HepG2 (cell line): ENCODE data around the gene DNM3. TPM values are rescaled to one million over a fixed set of nuclear protein-coding genes. Genes with fewer than 3 reads are reported as not detected.

Experiments used
- ATAC-seq: fragments of 200-7000 bp; cut with Tn5 transposase; 3 replicates; pipeline ENCODE4 v1.9.1; 2020; ENCODE audit warnings: mild to moderate bottlenecking, moderate library complexity
- BruUV-seq: library from RNA; stranded (reverse); fragments of 400-500 nt; replicated peaks from 2 replicates; lab custom pipeline; 2021; lab: Mats Ljungman, UMichigan
- CTCF ChIA-PET: fragments of 300-600 bp; formaldehyde crosslinking; extraction: SDS; loops from one replicate; lab custom pipeline; 2021; ENCODE audit warnings: low total read pairs, inconsistent platforms, low intra/inter-chr PET ratio; lab: Yijun Ruan, JAX
- POLR2A ChIA-PET: fragments of 350-600 bp; sonication (Branson Sonifier 250); formaldehyde crosslinking; loops from one replicate; lab custom pipeline; 2020; ENCODE audit warnings: antibody characterized with exemption, inconsistent platforms; lab: Yijun Ruan, JAX
- DNase-seq: peaks from one replicate; pipeline ENCODE4 v3.0.0-alpha.2; 2015; ENCODE audit warnings: low spot score
- FAIRE-seq: peaks from 3 replicates; lab custom pipeline; 2011; peaks lifted over from hg19 to GRCh38; lab: Jason Lieb, UNC
- H2AFZ ChIP-seq: one replicate; pipeline ENCODE4 v1.6.1; 2011; ENCODE audit warnings: low read length, inconsistent platforms
- H3K27ac ChIP-seq: fragments of 300-600 bp; 3 replicates; pipeline ENCODE4 v1.8.0; 2011; ENCODE audit warnings: mixed run types, mild to moderate bottlenecking, mixed read lengths, low read length, inconsistent platforms; ENCODE audit not compliant: insufficient read depth; ENCODE audit errors: extremely low read length
- H3K27me3 ChIP-seq, 2 experiments: fragments of 200-600 bp in 1 of 2; 2 replicates in 1 of 2; 3 replicates in 1 of 2; pipeline versions ENCODE4 v1.6.0 to v1.8.0; 2011; ENCODE audit warnings: low read length in 2 of 2, mild to moderate bottlenecking in 2 of 2, moderate library complexity in 2 of 2, inconsistent platforms in 1 of 2; ENCODE audit not compliant: insufficient read depth in 2 of 2, control insufficient read depth in 1 of 2
- H3K36me3 ChIP-seq, 2 experiments: fragments of 200-600 bp in 1 of 2; replicated peaks in 1 of 2; 2 replicates in 1 of 2; 3 replicates in 1 of 2; pipeline versions ENCODE4 v1.5.1 to v1.8.0; 2011; ENCODE audit warnings: low read length in 2 of 2, inconsistent platforms in 1 of 2; ENCODE audit not compliant: insufficient read depth in 2 of 2, control insufficient read depth in 1 of 2
- H3K4me1 ChIP-seq: 2 replicates; pipeline ENCODE4 v1.5.1; 2012; ENCODE audit warnings: low read length, inconsistent platforms; ENCODE audit not compliant: insufficient read depth
- H3K4me2 ChIP-seq: 2 replicates; pipeline ENCODE4 v1.6.0; 2011; ENCODE audit warnings: low read depth, low read length, inconsistent platforms
- H3K4me3 ChIP-seq, 3 experiments: fragments of 200-600 bp in 1 of 3; sonication (generic), shearing (Covaris generic) in 1 of 3; replicated peaks in 1 of 3; 2 replicates each; pipeline ENCODE4 v1.5.1; 2011 to 2016; ENCODE audit warnings: low read length in 3 of 3, inconsistent platforms in 2 of 3, low read depth in 2 of 3, mild to moderate bottlenecking in 2 of 3, control low read depth in 1 of 3, mixed read lengths in 1 of 3; ENCODE audit not compliant: insufficient read depth in 1 of 3
- H3K79me2 ChIP-seq: one replicate; pipeline ENCODE4 v1.6.1; 2011; ENCODE audit warnings: low read length, inconsistent platforms; ENCODE audit not compliant: insufficient read depth
- H3K9ac ChIP-seq: 2 replicates; pipeline ENCODE4 v1.6.0; 2011; ENCODE audit warnings: mild to moderate bottlenecking, low read depth, low read length, inconsistent platforms; ENCODE audit not compliant: insufficient read depth
- H3K9me3 ChIP-seq: 2 replicates; pipeline ENCODE4 v1.5.1; 2012; ENCODE audit warnings: mild to moderate bottlenecking, low read length
- H4K20me1 ChIP-seq: 2 replicates; pipeline ENCODE4 v1.6.0; 2011; ENCODE audit warnings: inconsistent platforms, mild to moderate bottlenecking, low read length, moderate library complexity; ENCODE audit not compliant: insufficient read depth
- CREB1 ChIP-seq, 2 experiments: fragments of 450-650 bp in 1 of 2; IDR thresholded peaks; 2 replicates each; pipeline ENCODE4 v1.6.1; 2016 to 2017; ENCODE audit warnings: control low read depth in 1 of 2, mild to moderate bottlenecking in 1 of 2, missing compliant biosample characterization in 1 of 2, missing genetic modification characterization in 1 of 2
- MZF1 ChIP-seq: sonication (generic); formaldehyde crosslinking; IDR thresholded peaks from 2 replicates; pipeline ENCODE4 v1.8.1; 2023; ENCODE audit warnings: mild to moderate bottlenecking, missing genetic modification reagents, borderline replicate concordance
- PHF20 ChIP-seq: sonication (generic); formaldehyde crosslinking; IDR thresholded peaks from 2 replicates; pipeline ENCODE4 v1.5.0; 2020; ENCODE audit warnings: mild to moderate bottlenecking, missing genetic modification reagents
- POGZ ChIP-seq: sonication (generic); formaldehyde crosslinking; IDR thresholded peaks from 2 replicates; pipeline ENCODE4 v1.4.0; 2020; ENCODE audit warnings: mild to moderate bottlenecking, missing genetic modification reagents
- RARA ChIP-seq: IDR thresholded peaks from 2 replicates; pipeline ENCODE4 v1.6.1; 2016; ENCODE audit warnings: missing genetic modification reagents, missing compliant biosample characterization
- RBM39 ChIP-seq: fragments of 200-400 bp; formaldehyde crosslinking; IDR thresholded peaks from one replicate; pipeline ENCODE4 v1.6.1; 2018; ENCODE audit warnings: antibody characterized with exemption, mild to moderate bottlenecking, low read depth, low read length; ENCODE audit not compliant: poor library complexity, severe bottlenecking
- ZGPAT ChIP-seq: IDR thresholded peaks from 2 replicates; pipeline ENCODE4 v1.6.1; 2016; ENCODE audit warnings: mild to moderate bottlenecking
- ZNF292 ChIP-seq: sonication (generic); formaldehyde crosslinking; IDR thresholded peaks from 2 replicates; pipeline ENCODE4 v1.8.1; 2022; ENCODE audit warnings: mild to moderate bottlenecking, low read depth, missing genetic modification reagents, borderline replicate concordance
- ZNF569 ChIP-seq: sonication (generic); formaldehyde crosslinking; IDR thresholded peaks from 2 replicates; pipeline ENCODE4 v1.5.0; 2020; ENCODE audit warnings: mild to moderate bottlenecking, missing genetic modification reagents, moderate library complexity, borderline replicate concordance
- ZNF773 ChIP-seq: sonication (generic); formaldehyde crosslinking; IDR thresholded peaks from 2 replicates; pipeline ENCODE4 v1.4.0; 2020; ENCODE audit warnings: missing genetic modification reagents, borderline replicate concordance
- WGBS: methylation state at CpG from one replicate; pipeline ENCODE4 v1.1.6; 2017; ENCODE audit warnings: low lambda C conversion rate; 5-methylcytosine and 5-hydroxymethylcytosine counted together
- in situ Hi-C: cut with HindIII; loops from 2 replicates; pipeline ENCODE4 v1.10.0; 2017; ENCODE audit warnings: low pct_unique_long_range_greater_than_20kb; ENCODE audit not compliant: extremely low pct_ligation_motif_present
- intact Hi-C: fragments of 100-400 bp; cut with micrococcal nuclease; formaldehyde crosslinking; loops from one replicate; pipeline ENCODE4 v1.10.0; 2022; ENCODE audit not compliant: unreplicated experiment
- polyA plus RNA-seq, 8 experiments: library from polyadenylated mRNA; depleted of rRNA in 3 of 8; stranded (reverse) in 7 of 8; unstranded in 1 of 8; fragments of >200 nt; fragmentation: Illumina TruSeq in 4 of 8; extraction: Trizol in 4 of 8; gene quantifications; 2 replicates each; pipeline versions ENCODE4 v1.2.1 to v1.2.3, GENCODE V29; 2011 to 2016; ENCODE audit warnings: low read depth in 4 of 8, missing spikeins in 1 of 8, mixed read lengths in 1 of 8; ENCODE audit not compliant: insufficient read depth in 1 of 8
- total RNA-seq, 5 experiments: library from RNA; depleted of rRNA; stranded (reverse); fragments of >200 nt; fragmentation: Illumina TruSeq; extraction: Trizol; gene quantifications; 2 replicates each; pipeline ENCODE4 v1.2.3, GENCODE V29; 2016; ENCODE audit warnings: low read depth in 1 of 5
- TF ChIP-seq, protein P1 (sequence below): sonication (generic); formaldehyde crosslinking; IDR thresholded peaks from 2 replicates; pipeline ENCODE4 v1.4.0; 2020; ENCODE audit warnings: missing genetic modification reagents, mild to moderate bottlenecking, borderline replicate concordance
- TF ChIP-seq, protein P2 (sequence below): sonication (generic); formaldehyde crosslinking; IDR thresholded peaks from 2 replicates; pipeline ENCODE4 v1.8.0; 2022; ENCODE audit warnings: mild to moderate bottlenecking, missing genetic modification reagents; ENCODE audit not compliant: insufficient replicate concordance
- TF ChIP-seq, protein P3 (sequence below): sonication (generic); formaldehyde crosslinking; conservative IDR thresholded peaks from 2 replicates; pipeline ENCODE4 v1.4.0; 2020; ENCODE audit warnings: missing genetic modification reagents

Gene DNM3
- total and polyA plus RNA-seq, 2 of the 13 experiments (the other 11 are each of a cell fraction or from before 2014, with no cell fraction given), result 0.05 TPM; not detected in 1

GRCh38 chr1:172122381-172122780 lies 281.1 kb downstream of the DNM3 start:
- H3K9me3 ChIP-seq, result no peaks in the 10 kb centered on the region
- POLR2A ChIA-PET, result no interaction called here
- no peaks in the 10 kb centered on the region for H3K27me3 ChIP-seq
- H3K4me1 ChIP-seq, result no peaks in the 10 kb centered on the region
- no peak overlapping the region for H3K27ac ChIP-seq
- no peaks in the 10 kb centered on the region for H3K36me3 ChIP-seq
- DNase-seq (no peak), ATAC-seq (no peak), FAIRE-seq (no peak)
- H4K20me1 ChIP-seq, result no peaks in the 10 kb centered on the region
- no peak overlapping the region for H3K4me2 ChIP-seq
- intact Hi-C loops, result no loop called here
- no peak overlapping the region for H3K4me3 ChIP-seq
- in situ Hi-C loops, result no loop called here
- H3K79me2 ChIP-seq, result no peaks in the 10 kb centered on the region
- H2AFZ ChIP-seq, result no peak overlapping the region
- 37% methylated on average over 3 of the region's 3 CpGs for whole genome bisulfite sequencing
- no TSS peak for BruUV-seq
- CTCF ChIA-PET, result no interaction called here
- no peak overlapping the region for H3K9ac ChIP-seq
- no peak for TF ChIP-seq ZGPAT (CRISPR knock-in tag)
- no peak for TF ChIP-seq ZNF773
- no peak for TF ChIP-seq CREB1 (IDR thresholded peaks at IDR 0.05)
- no peak for TF ChIP-seq CREB1 (CRISPR knock-in tag; IDR thresholded peaks at IDR 0.05)
- TF ChIP-seq ZNF569 (CRISPR knock-in tag), result no peak
- no peak for TF ChIP-seq RBM39
- TF ChIP-seq, protein P1, sequence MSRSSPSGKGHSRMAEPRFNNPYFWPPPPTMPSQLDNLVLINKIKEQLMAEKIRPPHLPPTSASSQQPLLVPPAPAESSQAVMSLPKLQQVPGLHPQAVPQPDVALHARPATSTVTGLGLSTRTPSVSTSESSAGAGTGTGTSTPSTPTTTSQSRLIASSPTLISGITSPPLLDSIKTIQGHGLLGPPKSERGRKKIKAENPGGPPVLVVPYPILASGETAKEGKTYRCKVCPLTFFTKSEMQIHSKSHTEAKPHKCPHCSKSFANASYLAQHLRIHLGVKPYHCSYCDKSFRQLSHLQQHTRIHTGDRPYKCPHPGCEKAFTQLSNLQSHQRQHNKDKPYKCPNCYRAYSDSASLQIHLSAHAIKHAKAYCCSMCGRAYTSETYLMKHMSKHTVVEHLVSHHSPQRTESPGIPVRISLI, result no peak
- TF ChIP-seq MZF1 (CRISPR knock-in tag), result no peak
- TF ChIP-seq ZNF292 (CRISPR knock-in tag), result no peak
- TF ChIP-seq, protein P2, sequence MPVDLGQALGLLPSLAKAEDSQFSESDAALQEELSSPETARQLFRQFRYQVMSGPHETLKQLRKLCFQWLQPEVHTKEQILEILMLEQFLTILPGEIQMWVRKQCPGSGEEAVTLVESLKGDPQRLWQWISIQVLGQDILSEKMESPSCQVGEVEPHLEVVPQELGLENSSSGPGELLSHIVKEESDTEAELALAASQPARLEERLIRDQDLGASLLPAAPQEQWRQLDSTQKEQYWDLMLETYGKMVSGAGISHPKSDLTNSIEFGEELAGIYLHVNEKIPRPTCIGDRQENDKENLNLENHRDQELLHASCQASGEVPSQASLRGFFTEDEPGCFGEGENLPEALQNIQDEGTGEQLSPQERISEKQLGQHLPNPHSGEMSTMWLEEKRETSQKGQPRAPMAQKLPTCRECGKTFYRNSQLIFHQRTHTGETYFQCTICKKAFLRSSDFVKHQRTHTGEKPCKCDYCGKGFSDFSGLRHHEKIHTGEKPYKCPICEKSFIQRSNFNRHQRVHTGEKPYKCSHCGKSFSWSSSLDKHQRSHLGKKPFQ (CRISPR knock-in tag), result no peak
- TF ChIP-seq PHF20, result no peak
- TF ChIP-seq RARA (CRISPR knock-in tag), result no peak
- TF ChIP-seq POGZ (CRISPR knock-in tag), result no peak
- TF ChIP-seq, protein P3, sequence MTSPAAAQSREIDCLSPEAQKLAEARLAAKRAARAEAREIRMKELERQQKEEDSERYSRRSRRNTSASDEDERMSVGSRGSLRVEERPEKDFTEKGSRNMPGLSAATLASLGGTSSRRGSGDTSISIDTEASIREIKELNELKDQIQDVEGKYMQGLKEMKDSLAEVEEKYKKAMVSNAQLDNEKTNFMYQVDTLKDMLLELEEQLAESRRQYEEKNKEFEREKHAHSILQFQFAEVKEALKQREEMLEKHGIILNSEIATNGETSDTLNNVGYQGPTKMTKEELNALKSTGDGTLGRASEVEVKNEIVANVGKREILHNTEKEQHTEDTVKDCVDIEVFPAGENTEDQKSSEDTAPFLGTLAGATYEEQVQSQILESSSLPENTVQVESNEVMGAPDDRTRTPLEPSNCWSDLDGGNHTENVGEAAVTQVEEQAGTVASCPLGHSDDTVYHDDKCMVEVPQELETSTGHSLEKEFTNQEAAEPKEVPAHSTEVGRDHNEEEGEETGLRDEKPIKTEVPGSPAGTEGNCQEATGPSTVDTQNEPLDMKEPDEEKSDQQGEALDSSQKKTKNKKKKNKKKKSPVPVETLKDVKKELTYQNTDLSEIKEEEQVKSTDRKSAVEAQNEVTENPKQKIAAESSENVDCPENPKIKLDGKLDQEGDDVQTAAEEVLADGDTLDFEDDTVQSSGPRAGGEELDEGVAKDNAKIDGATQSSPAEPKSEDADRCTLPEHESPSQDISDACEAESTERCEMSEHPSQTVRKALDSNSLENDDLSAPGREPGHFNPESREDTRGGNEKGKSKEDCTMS, result no peak
